ENCODE results near the gene NGB.

DNA sequence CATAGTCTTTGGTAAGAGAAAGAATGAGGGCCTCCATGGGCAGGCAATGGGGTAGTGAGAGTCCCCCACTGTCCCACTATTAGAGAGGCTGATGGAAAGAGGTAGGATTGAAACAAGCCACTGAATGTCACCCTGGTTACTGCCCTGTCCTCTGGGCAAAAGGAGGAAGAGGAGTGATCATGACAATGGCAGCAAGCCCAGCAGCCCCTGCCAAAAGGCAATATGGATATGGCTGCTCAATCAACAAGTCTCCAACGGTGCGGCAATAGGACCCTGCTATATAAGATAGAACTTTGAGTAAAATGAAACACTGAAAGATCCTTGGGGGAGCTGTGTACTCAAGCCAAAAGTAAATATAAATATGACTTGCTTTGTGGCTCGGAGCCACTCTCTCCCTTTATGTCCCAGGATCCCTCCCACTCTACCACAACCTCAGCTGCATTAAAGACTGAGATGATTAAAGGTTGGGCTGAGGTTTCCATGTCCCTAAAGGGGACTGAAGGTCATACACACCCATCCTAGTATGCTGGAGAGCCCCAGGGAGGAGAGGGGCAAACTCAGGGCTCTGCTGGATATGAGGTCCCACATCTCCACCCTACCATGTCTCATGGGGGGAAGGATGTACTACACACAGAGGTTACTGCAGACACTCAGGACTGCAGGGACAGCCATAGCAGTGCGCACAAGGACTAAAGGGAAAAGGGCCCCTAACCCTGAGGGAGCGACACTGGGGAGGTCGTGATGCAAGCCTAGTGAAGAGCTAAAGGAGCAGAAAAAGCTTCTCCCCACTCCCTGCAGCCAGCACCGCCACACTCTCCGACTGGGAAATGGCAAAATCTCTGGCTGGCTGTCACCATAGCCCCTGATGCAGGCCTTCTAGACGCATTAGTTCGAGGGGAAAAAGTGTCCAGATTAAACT, 43.8 kb upstream of the NGB start:
- TF ChIP-seq, protein P1, sequence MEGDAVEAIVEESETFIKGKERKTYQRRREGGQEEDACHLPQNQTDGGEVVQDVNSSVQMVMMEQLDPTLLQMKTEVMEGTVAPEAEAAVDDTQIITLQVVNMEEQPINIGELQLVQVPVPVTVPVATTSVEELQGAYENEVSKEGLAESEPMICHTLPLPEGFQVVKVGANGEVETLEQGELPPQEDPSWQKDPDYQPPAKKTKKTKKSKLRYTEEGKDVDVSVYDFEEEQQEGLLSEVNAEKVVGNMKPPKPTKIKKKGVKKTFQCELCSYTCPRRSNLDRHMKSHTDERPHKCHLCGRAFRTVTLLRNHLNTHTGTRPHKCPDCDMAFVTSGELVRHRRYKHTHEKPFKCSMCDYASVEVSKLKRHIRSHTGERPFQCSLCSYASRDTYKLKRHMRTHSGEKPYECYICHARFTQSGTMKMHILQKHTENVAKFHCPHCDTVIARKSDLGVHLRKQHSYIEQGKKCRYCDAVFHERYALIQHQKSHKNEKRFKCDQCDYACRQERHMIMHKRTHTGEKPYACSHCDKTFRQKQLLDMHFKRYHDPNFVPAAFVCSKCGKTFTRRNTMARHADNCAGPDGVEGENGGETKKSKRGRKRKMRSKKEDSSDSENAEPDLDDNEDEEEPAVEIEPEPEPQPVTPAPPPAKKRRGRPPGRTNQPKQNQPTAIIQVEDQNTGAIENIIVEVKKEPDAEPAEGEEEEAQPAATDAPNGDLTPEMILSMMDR (IDR thresholded peaks at IDR 0.05; ENCODE audit: low read depth, low read length, poor library complexity, severe bottlenecking) = no peak
- no peak for TF ChIP-seq EZH2phosphoT487 (IDR thresholded peaks at IDR 0.05; ENCODE audit: borderline replicate concordance, low read length)
